Brain microvascular endothelial cell (primary cell): ENCODE measurements around the gene TNPO1.
"Not testable (repeated sequence)": the region's sequence is repeated elsewhere in the genome, so short reads cannot be mapped to it uniquely, and the experiment has no call there.

Experiments used
- DNase-seq: peaks from one replicate; pipeline ENCODE4 v3.0.0-alpha.2; 2020
- H3K27ac ChIP-seq: fragments of 250-450 bp; sonication (Bioruptor Pico); 2 replicates; pipeline ENCODE4 v1.5.1; 2020; ENCODE audit warnings: mild to moderate bottlenecking, moderate library complexity
- H3K27me3 ChIP-seq: fragments of 250-450 bp; sonication (Bioruptor Pico); replicated peaks from 2 replicates; pipeline ENCODE4 v1.5.1; 2020; ENCODE audit warnings: mild to moderate bottlenecking
- H3K36me3 ChIP-seq: fragments of 250-450 bp; sonication (Bioruptor Pico); replicated peaks from 2 replicates; pipeline ENCODE4 v1.5.1; 2020; ENCODE audit warnings: mild to moderate bottlenecking
- H3K4me3 ChIP-seq: 2 replicates; pipeline ENCODE4 v1.5.1; 2011; ENCODE audit warnings: low read depth, mild to moderate bottlenecking, control low read depth, low read length, moderate library complexity
- in situ Hi-C: cut with HindIII; loops from 2 replicates; pipeline ENCODE4 v1.10.0; 2017; ENCODE audit warnings: low sequenced_read_pairs, low pct_ligation_motif_present
- TF ChIP-seq, protein P1 (sequence below): IDR thresholded peaks from 2 replicates; pipeline ENCODE4 v1.5.1; 2011; ENCODE audit warnings: low read depth, mild to moderate bottlenecking, moderate library complexity, low read length, control low read depth, inconsistent platforms; ENCODE audit errors: missing control alignments

Gene TNPO1

DNA sequence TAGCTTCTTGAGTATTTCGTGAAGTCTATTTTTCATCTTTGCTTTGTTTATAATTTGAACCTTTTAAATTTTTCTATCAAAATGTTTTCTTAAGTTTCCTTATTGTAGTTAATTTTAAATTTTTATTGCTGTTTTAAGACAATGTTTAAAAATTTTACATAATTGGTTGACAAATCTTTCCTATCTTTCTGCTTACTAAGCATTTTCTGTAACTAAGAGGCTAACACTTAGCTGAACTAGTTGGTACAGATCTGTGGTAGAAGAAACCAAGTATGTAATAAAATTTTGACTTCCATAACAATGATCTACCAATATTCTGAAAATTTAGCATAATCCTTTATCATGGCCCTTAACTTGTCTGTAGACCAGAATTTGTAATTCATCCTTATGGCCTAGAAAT is 32.3 kb upstream of the TNPO1 start:
- DNase-seq: no peak
- H3K27ac ChIP-seq: no peak overlapping the region
- in situ Hi-C loops: no loop called here
- TF ChIP-seq, protein P1, sequence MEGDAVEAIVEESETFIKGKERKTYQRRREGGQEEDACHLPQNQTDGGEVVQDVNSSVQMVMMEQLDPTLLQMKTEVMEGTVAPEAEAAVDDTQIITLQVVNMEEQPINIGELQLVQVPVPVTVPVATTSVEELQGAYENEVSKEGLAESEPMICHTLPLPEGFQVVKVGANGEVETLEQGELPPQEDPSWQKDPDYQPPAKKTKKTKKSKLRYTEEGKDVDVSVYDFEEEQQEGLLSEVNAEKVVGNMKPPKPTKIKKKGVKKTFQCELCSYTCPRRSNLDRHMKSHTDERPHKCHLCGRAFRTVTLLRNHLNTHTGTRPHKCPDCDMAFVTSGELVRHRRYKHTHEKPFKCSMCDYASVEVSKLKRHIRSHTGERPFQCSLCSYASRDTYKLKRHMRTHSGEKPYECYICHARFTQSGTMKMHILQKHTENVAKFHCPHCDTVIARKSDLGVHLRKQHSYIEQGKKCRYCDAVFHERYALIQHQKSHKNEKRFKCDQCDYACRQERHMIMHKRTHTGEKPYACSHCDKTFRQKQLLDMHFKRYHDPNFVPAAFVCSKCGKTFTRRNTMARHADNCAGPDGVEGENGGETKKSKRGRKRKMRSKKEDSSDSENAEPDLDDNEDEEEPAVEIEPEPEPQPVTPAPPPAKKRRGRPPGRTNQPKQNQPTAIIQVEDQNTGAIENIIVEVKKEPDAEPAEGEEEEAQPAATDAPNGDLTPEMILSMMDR: no peak
- H3K4me3 ChIP-seq: no peak overlapping the region
- no peaks in the 10 kb centered on the region for H3K27me3 ChIP-seq
- H3K36me3 ChIP-seq: no peaks in the 10 kb centered on the region

DNA sequence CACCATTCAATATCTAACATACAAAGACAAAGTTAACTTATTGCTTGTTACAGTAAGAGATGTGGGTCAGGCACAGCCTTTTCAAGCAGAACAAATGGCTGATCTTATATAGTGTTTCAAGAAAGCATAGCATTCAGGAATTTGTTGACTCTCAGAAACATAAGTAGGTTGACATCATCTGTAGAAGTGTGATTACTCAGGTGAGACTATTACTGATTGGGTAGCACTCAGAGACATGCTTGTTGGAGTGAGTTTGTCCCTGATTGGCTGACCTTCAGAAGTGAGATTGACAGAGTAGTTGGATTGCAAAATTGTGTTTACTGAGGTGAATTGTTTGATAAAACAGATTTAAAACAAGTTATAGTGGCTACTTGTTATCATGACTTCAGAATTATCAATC is 30.7 kb upstream of the TNPO1 start:
- TF ChIP-seq, protein P1: no peak
- DNase-seq: no peak
- Histone ChIP-seq H3K27me3 (no peaks in the 10 kb centered on the region), H3K36me3 (no peaks in the 10 kb centered on the region), H3K4me3 (no peak overlapping the region), H3K27ac (no peak overlapping the region)
- in situ Hi-C loops: no loop called here

DNA sequence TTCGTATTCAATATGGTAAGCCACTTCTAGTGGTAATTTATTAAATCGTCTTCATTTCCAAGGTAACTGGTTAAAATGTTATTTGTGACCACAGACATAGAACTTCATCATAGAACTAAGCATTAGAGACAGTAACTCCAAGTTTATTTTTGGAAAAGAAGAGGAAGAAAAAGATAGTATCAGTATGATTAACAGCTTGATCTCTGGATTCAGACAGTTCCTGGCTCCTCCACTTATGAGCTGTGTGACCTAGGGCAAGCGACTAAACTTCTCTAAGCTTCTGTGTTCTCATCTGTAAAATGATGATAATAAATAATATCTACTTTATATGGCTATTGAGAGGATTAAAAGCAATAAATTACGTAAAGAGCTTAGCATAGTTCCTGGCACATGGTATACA is 29.8 kb upstream of the TNPO1 start:
- Histone ChIP-seq H3K27me3 (no peaks in the 10 kb centered on the region), H3K4me3 (no peak overlapping the region), H3K27ac (no peak overlapping the region), H3K36me3 (no peaks in the 10 kb centered on the region)
- in situ Hi-C loops: no loop called here
- no peak for DNase-seq
- TF ChIP-seq, protein P1: no peak

DNA sequence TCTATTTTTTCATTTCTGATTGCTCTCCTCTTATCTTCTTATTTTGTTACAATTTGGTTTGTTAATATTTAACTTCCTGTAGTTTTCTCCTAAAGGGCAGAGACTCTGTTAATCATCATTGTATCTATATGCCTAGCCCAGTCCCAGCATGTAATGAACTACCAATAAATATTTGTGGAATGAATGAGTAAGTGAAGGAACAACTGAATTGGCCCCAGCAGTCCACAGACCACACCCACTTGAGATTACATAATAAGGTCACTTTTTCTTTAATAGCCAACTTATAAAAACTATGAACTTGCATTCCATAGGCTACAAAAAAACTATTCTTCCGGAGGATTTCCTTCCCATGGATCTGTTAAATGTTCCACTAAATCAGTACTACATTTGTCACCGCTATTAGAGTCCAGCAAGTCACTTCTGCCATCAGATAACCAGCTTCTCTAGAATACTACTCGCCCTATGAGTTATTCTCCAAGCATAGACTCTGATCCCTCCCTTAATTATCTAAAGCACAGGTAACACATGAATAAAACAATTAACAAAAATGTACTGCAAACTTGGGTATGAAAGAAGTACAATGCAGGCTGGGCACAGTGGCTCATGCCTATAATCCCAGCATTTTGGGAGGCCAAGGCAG is 27.5 kb upstream of the TNPO1 start:
- H3K27ac ChIP-seq: no peak overlapping the region
- H3K36me3 ChIP-seq: no peaks in the 10 kb centered on the region
- no peak overlapping the region for H3K4me3 ChIP-seq
- DNase-seq: peak; percentile 8
- TF ChIP-seq, protein P1: no peak
- H3K27me3 ChIP-seq: no peaks in the 10 kb centered on the region
- in situ Hi-C loops: no loop called here

DNA sequence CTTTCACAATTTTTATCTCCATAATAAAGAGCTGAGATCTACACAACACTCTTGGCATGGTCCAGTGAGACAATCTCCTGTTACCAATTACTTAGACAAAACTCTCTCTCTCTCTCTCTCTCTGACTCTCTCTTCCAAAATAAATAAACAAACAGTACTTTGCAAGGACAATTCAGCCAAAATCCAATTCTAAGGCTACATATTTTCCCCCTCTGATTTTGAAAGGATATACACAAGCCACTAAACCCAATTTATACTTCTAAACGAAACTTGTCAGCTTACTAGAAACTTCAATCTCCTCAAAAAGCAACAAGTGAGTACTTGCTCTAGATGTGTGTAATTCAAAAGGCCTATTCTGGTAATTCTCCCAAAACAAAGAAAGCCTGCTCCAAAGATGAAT is 26.3 kb upstream of the TNPO1 start:
- TF ChIP-seq, protein P1: no peak
- Histone ChIP-seq H3K36me3 (no peaks in the 10 kb centered on the region), H3K27ac (no peak overlapping the region), H3K4me3 (no peak overlapping the region), H3K27me3 (no peaks in the 10 kb centered on the region)
- DNase-seq: no peak
- in situ Hi-C loops: no loop called here

DNA sequence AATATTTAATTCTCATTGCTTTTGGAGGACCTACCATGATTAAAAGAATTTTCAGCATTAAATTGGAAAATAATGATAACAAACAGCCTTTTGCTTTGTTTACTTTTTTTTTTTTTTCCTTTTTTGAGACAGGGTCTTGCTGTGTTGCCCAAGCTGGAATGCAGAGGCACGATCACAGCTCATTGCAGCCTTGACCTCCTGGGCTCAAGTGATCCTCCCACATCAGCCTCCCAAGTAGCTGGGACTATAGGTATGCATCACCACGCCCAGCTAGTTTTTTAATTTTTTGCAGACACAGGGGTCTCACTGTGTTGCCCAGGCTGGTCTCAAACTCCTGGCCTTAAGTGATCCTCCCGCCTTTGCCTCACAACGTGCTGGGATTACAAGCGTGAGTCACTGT is 23.8 kb upstream of the TNPO1 start:
- H3K27me3 ChIP-seq, in situ Hi-C loops, H3K27ac ChIP-seq, DNase-seq, H3K4me3 ChIP-seq, H3K36me3 ChIP-seq: not testable (repeated sequence)
